ENCODE measurements around the gene UGGT1.

Gene UGGT1

GRCh38 chr2:128073278-128073677 lies 17.7 kb upstream of the UGGT1 start:
- Histone ChIP-seq H3K4me1 (ENCODE audit: insufficient read depth, low read length) (no peaks in the 10 kb centered on the region), H4K20me1 (ENCODE audit: insufficient read depth, low read length) (no peaks in the 10 kb centered on the region), H3K27me3 (ENCODE audit: insufficient read depth, low read length, poor library complexity) (no peaks in the 10 kb centered on the region), H3K36me3 (ENCODE audit: insufficient read depth, low read length) (no peaks in the 10 kb centered on the region), H3K9ac (ENCODE audit: low read depth, low read length) (no peak overlapping the region), H3K4me3 (ENCODE audit: low read depth in 1 of 2, low read length in 2 of 2) (no peak overlapping the region), H3K27ac (ENCODE audit: low read length) (no peak overlapping the region), H3K4me2 (ENCODE audit: insufficient read depth, low read length) (no peak overlapping the region), H3K79me2 (ENCODE audit: insufficient read depth, low read length) (no peaks in the 10 kb centered on the region), H2AFZ (ENCODE audit: low read depth, low read length) (no peak overlapping the region), H3K9me3 (ENCODE audit: insufficient read depth, low read length, severe bottlenecking) (no peaks in the 10 kb centered on the region)
- ATAC-seq (ENCODE audit: insufficient read depth, low read depth), result no peak
- no peak for DNase-seq
- no peak for TF ChIP-seq EZH2 (IDR thresholded peaks at IDR 0.05; ENCODE audit: borderline replicate concordance, low read depth, low read length, severe bottlenecking)
- TF ChIP-seq CTCF (IDR thresholded peaks at IDR 0.05; ENCODE audit: borderline replicate concordance, extremely low read depth, low read length, poor library complexity, severe bottlenecking), result no peak

- no peak for ATAC-seq (ENCODE audit: insufficient read depth, low read depth)
- DNase-seq, result no peak
- H3K79me2 ChIP-seq (ENCODE audit: insufficient read depth, low read length), result no peaks in the 10 kb centered on the region
- H3K9ac ChIP-seq (ENCODE audit: low read depth, low read length), result no peak overlapping the region
- no peaks in the 10 kb centered on the region for H4K20me1 ChIP-seq (ENCODE audit: insufficient read depth, low read length)
- no peaks in the 10 kb centered on the region for H3K36me3 ChIP-seq (ENCODE audit: insufficient read depth, low read length)
- no peak overlapping the region for H3K4me3 ChIP-seq (ENCODE audit: low read depth in 1 of 2, low read length in 2 of 2)
- H3K9me3 ChIP-seq (ENCODE audit: insufficient read depth, low read length, severe bottlenecking), result no peaks in the 10 kb centered on the region
- H3K4me1 ChIP-seq (ENCODE audit: insufficient read depth, low read length), result no peaks in the 10 kb centered on the region
- TF ChIP-seq EZH2 (IDR thresholded peaks at IDR 0.05; ENCODE audit: borderline replicate concordance, low read depth, low read length, severe bottlenecking) (no peak), CTCF (IDR thresholded peaks at IDR 0.05; ENCODE audit: borderline replicate concordance, extremely low read depth, low read length, poor library complexity, severe bottlenecking) (no peak)
- no peak overlapping the region for H3K27ac ChIP-seq (ENCODE audit: low read length)
- H2AFZ ChIP-seq (ENCODE audit: low read depth, low read length), result no peak overlapping the region
- no peak overlapping the region for H3K4me2 ChIP-seq (ENCODE audit: insufficient read depth, low read length)
- no peaks in the 10 kb centered on the region for H3K27me3 ChIP-seq (ENCODE audit: insufficient read depth, low read length, poor library complexity)
These were observed 14.4 kb upstream of the UGGT1 start for GRCh38 chr2:128076461-128077106.

GRCh38 chr2:128084757-128085156 lies 6.2 kb upstream of the UGGT1 start:
- Histone ChIP-seq H3K4me1 (ENCODE audit: insufficient read depth, low read length) (peaks cover 7% of the 10 kb centered on the region), H3K4me3 (ENCODE audit: low read depth in 1 of 2, low read length in 2 of 2) (no peak overlapping the region), H3K36me3 (ENCODE audit: insufficient read depth, low read length) (no peaks in the 10 kb centered on the region), H3K9me3 (ENCODE audit: insufficient read depth, low read length, severe bottlenecking) (peaks cover 4% of the 10 kb centered on the region), H3K27ac (ENCODE audit: low read length) (no peak overlapping the region), H4K20me1 (ENCODE audit: insufficient read depth, low read length) (no peaks in the 10 kb centered on the region), H2AFZ (ENCODE audit: low read depth, low read length) (no peak overlapping the region), H3K27me3 (ENCODE audit: insufficient read depth, low read length, poor library complexity) (no peaks in the 10 kb centered on the region), H3K4me2 (ENCODE audit: insufficient read depth, low read length) (no peak overlapping the region), H3K79me2 (ENCODE audit: insufficient read depth, low read length) (no peaks in the 10 kb centered on the region), H3K9ac (ENCODE audit: low read depth, low read length) (no peak overlapping the region)
- DNase-seq, result no peak
- no peak for TF ChIP-seq CTCF (IDR thresholded peaks at IDR 0.05; ENCODE audit: borderline replicate concordance, extremely low read depth, low read length, poor library complexity, severe bottlenecking)
- no peak for TF ChIP-seq EZH2 (IDR thresholded peaks at IDR 0.05; ENCODE audit: borderline replicate concordance, low read depth, low read length, severe bottlenecking)
- ATAC-seq (ENCODE audit: insufficient read depth, low read depth), result no peak
